NOMO-1 treated with DMSO at 0.1 percent for 48 hours (cell line): ENCODE results near the gene NCAPG.

Experiments
- DNase-seq: peaks from one replicate; lab custom pipeline; 2025; ENCODE audit not compliant: unreplicated experiment; lab: John Stamatoyannopoulos, UW

NCAPG gene

GRCh38 chr4:17875402-17876070 lies 64.8 kb downstream of the NCAPG start:
- DNase-seq: no peak

GRCh38 chr4:17876943-17877342 lies 66.2 kb downstream of the NCAPG start:
- DNase-seq: no peak

- DNase-seq: no peak
Measured at GRCh38 chr4:17877661-17878060, 66.9 kb downstream of the NCAPG start.

GRCh38 chr4:17884063-17884462 lies 73.3 kb downstream of the NCAPG start:
- no peak for DNase-seq

GRCh38 chr4:17884511-17884910 lies 73.7 kb downstream of the NCAPG start:
- no peak for DNase-seq

GRCh38 chr4:17889692-17890091 lies 78.9 kb downstream of the NCAPG start:
- DNase-seq: no peak

GRCh38 chr4:17894421-17894820 lies 83.6 kb downstream of the NCAPG start:
- DNase-seq: no peak
